Neural cell (in vitro differentiated cells): ENCODE measurements around the gene WDR37. TPM values are rescaled to one million over a fixed set of nuclear protein-coding genes. Genes with fewer than 3 reads are reported as not detected.

Experiments used
- H2AFZ ChIP-seq: fragments of 200-600, 300-800 bp; sonication (generic), shearing (Covaris generic); 2 replicates; pipeline ENCODE4 v1.6.0; 2014; ENCODE audit warnings: low read depth, mild to moderate bottlenecking, antibody characterized with exemption, low read length, moderate library complexity
- H3F3A ChIP-seq: fragments of 200-600 bp; shearing (Covaris generic); 2 replicates; pipeline ENCODE4 v1.6.1; 2016; ENCODE audit warnings: mild to moderate bottlenecking, moderate library complexity, mixed read lengths, antibody characterized with exemption, low read length; ENCODE audit not compliant: insufficient read depth, poor library complexity, severe bottlenecking
- H3K27ac ChIP-seq: fragments of 200-600, 300-800 bp; sonication (generic), shearing (Covaris generic); 2 replicates; pipeline ENCODE4 v1.5.1; 2014; ENCODE audit warnings: mild to moderate bottlenecking, low read length, moderate library complexity
- H3K27me3 ChIP-seq: fragments of 300-800, 200-600 bp; sonication (generic), shearing (Covaris generic); 2 replicates; pipeline ENCODE4 v1.6.0; 2014; ENCODE audit warnings: mild to moderate bottlenecking, low read depth, low read length, moderate library complexity; ENCODE audit not compliant: insufficient read depth
- H3K36me3 ChIP-seq: fragments of 300-800, 200-600 bp; sonication (generic), shearing (Covaris generic); 2 replicates; pipeline ENCODE4 v1.5.1; 2014; ENCODE audit warnings: mild to moderate bottlenecking, antibody characterized with exemption, low read length, moderate library complexity; ENCODE audit not compliant: insufficient read depth
- H3K4me2 ChIP-seq: fragments of 300-800, 200-600 bp; sonication (generic), shearing (Covaris generic); 2 replicates; pipeline ENCODE4 v1.6.0; 2014; ENCODE audit warnings: mild to moderate bottlenecking, low read length
- H3K4me3 ChIP-seq: fragments of 300-800, 200-600 bp; sonication (generic), shearing (Covaris generic); 2 replicates; pipeline ENCODE4 v1.5.1; 2014; ENCODE audit warnings: mild to moderate bottlenecking, low read length, moderate library complexity
- H3K79me2 ChIP-seq: fragments of 200-600 bp; shearing (Covaris generic); replicated peaks from 2 replicates; pipeline ENCODE4 v1.6.0; 2014; ENCODE audit warnings: mild to moderate bottlenecking, low read length, moderate library complexity; ENCODE audit not compliant: insufficient read depth
- H3K9ac ChIP-seq: fragments of 300-800, 200-600 bp; sonication (generic), shearing (Covaris generic); 2 replicates; pipeline ENCODE4 v1.6.1; 2016; ENCODE audit warnings: mild to moderate bottlenecking, low read length, mixed read lengths
- H3K9me2 ChIP-seq: fragments of 200-600 bp; shearing (Covaris generic); 2 replicates; pipeline ENCODE4 v1.6.1; 2016; ENCODE audit warnings: mild to moderate bottlenecking, low read length, mixed read lengths; ENCODE audit not compliant: insufficient read depth
- H3K9me3 ChIP-seq: fragments of 200-600, 300-800 bp; sonication (generic), shearing (Covaris generic); 2 replicates; pipeline ENCODE4 v1.6.1; 2016; ENCODE audit warnings: mild to moderate bottlenecking, mixed run types, low read length, moderate library complexity, mixed read lengths
- H4K20me1 ChIP-seq: fragments of 200-600 bp; shearing (Covaris generic); 2 replicates; pipeline ENCODE4 v1.6.1; 2016; ENCODE audit warnings: mild to moderate bottlenecking, mixed run types; ENCODE audit not compliant: insufficient read depth
- EP300 ChIP-seq: fragments of 450-650 bp; conservative IDR thresholded peaks from 2 replicates; pipeline ENCODE4 v1.6.1; 2014; ENCODE audit warnings: antibody characterized with exemption, mild to moderate bottlenecking, moderate library complexity; ENCODE audit not compliant: poor library complexity, severe bottlenecking
- EZH2 ChIP-seq: fragments of 200-600, 300-800 bp; shearing (Covaris generic), sonication (generic); IDR thresholded peaks from 2 replicates; pipeline ENCODE4 v1.6.1; 2014; ENCODE audit warnings: antibody characterized with exemption, low read length, borderline replicate concordance, mild to moderate bottlenecking; ENCODE audit not compliant: insufficient read depth, poor library complexity, severe bottlenecking
- MXI1 ChIP-seq: fragments of 450-650 bp; conservative IDR thresholded peaks from 2 replicates; pipeline ENCODE4 v1.6.1; 2014; ENCODE audit warnings: antibody characterized with exemption, mild to moderate bottlenecking; ENCODE audit not compliant: poor library complexity, severe bottlenecking
- POLR2AphosphoS5 ChIP-seq: IDR thresholded peaks from 2 replicates; pipeline ENCODE4 v1.6.1; 2012
- RAD21 ChIP-seq: fragments of 450-650 bp; conservative IDR thresholded peaks from 2 replicates; pipeline ENCODE4 v1.6.1; 2014; ENCODE audit warnings: antibody characterized with exemption, mild to moderate bottlenecking, moderate library complexity
- SMC3 ChIP-seq: fragments of 450-650 bp; conservative IDR thresholded peaks from 2 replicates; pipeline ENCODE4 v1.6.1; 2014; ENCODE audit warnings: antibody characterized with exemption, mild to moderate bottlenecking, moderate library complexity; ENCODE audit not compliant: poor library complexity
- TAF1 ChIP-seq: IDR thresholded peaks from 2 replicates; pipeline ENCODE4 v1.6.1; 2012; ENCODE audit warnings: low read depth
- polyA plus RNA-seq: library from polyadenylated mRNA; depleted of rRNA; stranded (reverse); fragments of >200 nt; gene quantifications from 2 replicates; pipeline ENCODE4 v1.2.3, GENCODE V29; 2014
- TF ChIP-seq, protein P1 (sequence below): IDR thresholded peaks from 2 replicates; pipeline ENCODE4 v1.6.1; 2012; ENCODE audit warnings: borderline replicate concordance
- TF ChIP-seq, protein P2 (sequence below): fragments of 450-650 bp; IDR thresholded peaks from 2 replicates; pipeline ENCODE4 v1.5.1; 2014; ENCODE audit warnings: antibody characterized with exemption, mild to moderate bottlenecking, moderate library complexity; ENCODE audit not compliant: poor library complexity, severe bottlenecking

Gene WDR37
- polyA plus RNA-seq, 1 donor from 2014 or later = 32.3 TPM

DNA sequence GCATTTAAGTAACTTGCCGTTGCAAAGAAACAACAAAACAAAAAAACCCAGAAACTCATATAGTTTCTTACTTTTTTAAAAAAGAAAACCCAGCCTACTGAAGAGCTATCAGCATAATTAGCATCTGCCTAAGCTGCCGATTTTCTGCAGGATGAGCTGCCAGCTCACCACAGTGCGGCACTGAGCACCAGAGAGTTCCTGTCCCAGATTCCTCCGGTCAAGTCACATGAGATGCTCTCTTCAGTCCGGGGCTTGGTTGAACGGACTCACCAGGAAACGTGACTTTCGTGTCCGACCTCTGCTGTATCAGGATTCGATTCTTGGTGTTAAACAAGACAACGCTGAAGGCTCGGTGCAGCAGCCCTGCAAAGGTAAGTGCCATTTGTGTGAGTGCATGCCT, 33.8 kb upstream of the WDR37 start:
- Histone ChIP-seq H3F3A (no peaks in the 10 kb centered on the region), H3K9me2 (no peaks in the 10 kb centered on the region), H4K20me1 (no peaks in the 10 kb centered on the region), H3K9me3 (no peaks in the 10 kb centered on the region), H3K79me2 (no peaks in the 10 kb centered on the region), H3K4me3 (no peak overlapping the region), H3K36me3 (no peaks in the 10 kb centered on the region), H3K9ac (no peak overlapping the region), H3K4me2 (no peak overlapping the region), H3K27me3 (no peaks in the 10 kb centered on the region), H2AFZ (no peak overlapping the region), H3K27ac (no peak overlapping the region)
- TF ChIP-seq, protein P1, sequence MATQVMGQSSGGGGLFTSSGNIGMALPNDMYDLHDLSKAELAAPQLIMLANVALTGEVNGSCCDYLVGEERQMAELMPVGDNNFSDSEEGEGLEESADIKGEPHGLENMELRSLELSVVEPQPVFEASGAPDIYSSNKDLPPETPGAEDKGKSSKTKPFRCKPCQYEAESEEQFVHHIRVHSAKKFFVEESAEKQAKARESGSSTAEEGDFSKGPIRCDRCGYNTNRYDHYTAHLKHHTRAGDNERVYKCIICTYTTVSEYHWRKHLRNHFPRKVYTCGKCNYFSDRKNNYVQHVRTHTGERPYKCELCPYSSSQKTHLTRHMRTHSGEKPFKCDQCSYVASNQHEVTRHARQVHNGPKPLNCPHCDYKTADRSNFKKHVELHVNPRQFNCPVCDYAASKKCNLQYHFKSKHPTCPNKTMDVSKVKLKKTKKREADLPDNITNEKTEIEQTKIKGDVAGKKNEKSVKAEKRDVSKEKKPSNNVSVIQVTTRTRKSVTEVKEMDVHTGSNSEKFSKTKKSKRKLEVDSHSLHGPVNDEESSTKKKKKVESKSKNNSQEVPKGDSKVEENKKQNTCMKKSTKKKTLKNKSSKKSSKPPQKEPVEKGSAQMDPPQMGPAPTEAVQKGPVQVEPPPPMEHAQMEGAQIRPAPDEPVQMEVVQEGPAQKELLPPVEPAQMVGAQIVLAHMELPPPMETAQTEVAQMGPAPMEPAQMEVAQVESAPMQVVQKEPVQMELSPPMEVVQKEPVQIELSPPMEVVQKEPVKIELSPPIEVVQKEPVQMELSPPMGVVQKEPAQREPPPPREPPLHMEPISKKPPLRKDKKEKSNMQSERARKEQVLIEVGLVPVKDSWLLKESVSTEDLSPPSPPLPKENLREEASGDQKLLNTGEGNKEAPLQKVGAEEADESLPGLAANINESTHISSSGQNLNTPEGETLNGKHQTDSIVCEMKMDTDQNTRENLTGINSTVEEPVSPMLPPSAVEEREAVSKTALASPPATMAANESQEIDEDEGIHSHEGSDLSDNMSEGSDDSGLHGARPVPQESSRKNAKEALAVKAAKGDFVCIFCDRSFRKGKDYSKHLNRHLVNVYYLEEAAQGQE = no peak
- TF ChIP-seq MXI1 (no peak), EP300 (no peak)
- TF ChIP-seq, protein P2, sequence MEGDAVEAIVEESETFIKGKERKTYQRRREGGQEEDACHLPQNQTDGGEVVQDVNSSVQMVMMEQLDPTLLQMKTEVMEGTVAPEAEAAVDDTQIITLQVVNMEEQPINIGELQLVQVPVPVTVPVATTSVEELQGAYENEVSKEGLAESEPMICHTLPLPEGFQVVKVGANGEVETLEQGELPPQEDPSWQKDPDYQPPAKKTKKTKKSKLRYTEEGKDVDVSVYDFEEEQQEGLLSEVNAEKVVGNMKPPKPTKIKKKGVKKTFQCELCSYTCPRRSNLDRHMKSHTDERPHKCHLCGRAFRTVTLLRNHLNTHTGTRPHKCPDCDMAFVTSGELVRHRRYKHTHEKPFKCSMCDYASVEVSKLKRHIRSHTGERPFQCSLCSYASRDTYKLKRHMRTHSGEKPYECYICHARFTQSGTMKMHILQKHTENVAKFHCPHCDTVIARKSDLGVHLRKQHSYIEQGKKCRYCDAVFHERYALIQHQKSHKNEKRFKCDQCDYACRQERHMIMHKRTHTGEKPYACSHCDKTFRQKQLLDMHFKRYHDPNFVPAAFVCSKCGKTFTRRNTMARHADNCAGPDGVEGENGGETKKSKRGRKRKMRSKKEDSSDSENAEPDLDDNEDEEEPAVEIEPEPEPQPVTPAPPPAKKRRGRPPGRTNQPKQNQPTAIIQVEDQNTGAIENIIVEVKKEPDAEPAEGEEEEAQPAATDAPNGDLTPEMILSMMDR = no peak

DNA sequence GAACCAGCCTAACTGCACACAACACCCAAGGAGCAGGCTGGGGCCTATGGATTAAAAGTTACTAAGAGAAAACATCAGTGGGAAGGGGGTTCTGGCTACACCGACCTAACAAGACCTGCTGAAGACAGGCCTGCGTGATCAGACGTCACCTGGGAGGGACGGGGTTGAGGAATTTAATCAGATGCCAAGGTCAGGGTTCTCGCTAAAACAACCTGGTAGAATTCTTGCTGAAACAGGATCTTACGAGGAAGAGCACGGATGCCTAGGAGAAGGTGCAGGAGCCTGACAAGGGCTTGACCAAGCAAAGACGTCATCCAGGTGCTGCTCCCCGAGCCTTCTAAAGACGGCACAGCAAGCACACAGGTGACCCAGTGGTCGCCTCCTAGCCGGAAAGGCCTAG, 32.1 kb upstream of the WDR37 start:
- Histone ChIP-seq H3K9ac (no peak overlapping the region), H3K79me2 (no peaks in the 10 kb centered on the region), H3K27me3 (no peaks in the 10 kb centered on the region), H3K9me3 (no peaks in the 10 kb centered on the region), H2AFZ (no peak overlapping the region), H3K36me3 (no peaks in the 10 kb centered on the region), H3K4me3 (no peak overlapping the region), H3K4me2 (no peak overlapping the region), H3F3A (no peaks in the 10 kb centered on the region), H3K9me2 (no peaks in the 10 kb centered on the region), H3K27ac (no peak overlapping the region), H4K20me1 (no peaks in the 10 kb centered on the region)
- no peak for TF ChIP-seq EZH2
- TF ChIP-seq MXI1 = no peak
- no peak for TF ChIP-seq POLR2AphosphoS5
- TF ChIP-seq TAF1 = no peak
- TF ChIP-seq, protein P1 = no peak
- TF ChIP-seq, protein P2 = no peak
- no peak for TF ChIP-seq EP300
- no peak for TF ChIP-seq RAD21
- TF ChIP-seq SMC3 = no peak
